Loucy (cell line): ENCODE data around the gene PCDH7.

Experiments used
- H2AFZ ChIP-seq: fragments of 200-600 bp; sonication (generic); 2 replicates; pipeline ENCODE4 v1.6.0; 2016; ENCODE audit warnings: antibody characterized with exemption, mild to moderate bottlenecking, low read length, moderate library complexity
- H3F3A ChIP-seq: fragments of 200-600 bp; 2 replicates; pipeline ENCODE4 v1.6.0; 2016; ENCODE audit warnings: antibody characterized with exemption, low read depth, mild to moderate bottlenecking
- H3K27me3 ChIP-seq: fragments of 200-600 bp; sonication (generic); 2 replicates; pipeline ENCODE4 v1.6.1; 2014; ENCODE audit warnings: low read length, mild to moderate bottlenecking; ENCODE audit not compliant: insufficient read depth, poor library complexity, severe bottlenecking
- H3K36me3 ChIP-seq: fragments of 200-600 bp; sonication (generic); 2 replicates; pipeline ENCODE4 v1.6.1; 2016; ENCODE audit warnings: low read length; ENCODE audit not compliant: insufficient read depth
- H3K4me1 ChIP-seq: fragments of 200-600 bp; sonication (generic); 2 replicates; pipeline ENCODE4 v1.5.1; 2014; ENCODE audit warnings: low read length, mild to moderate bottlenecking; ENCODE audit not compliant: insufficient read depth, poor library complexity, severe bottlenecking
- H3K4me2 ChIP-seq: fragments of 200-600 bp; sonication (generic); 2 replicates; pipeline ENCODE4 v1.6.0; 2014; ENCODE audit warnings: antibody characterized with exemption, low read length, low read depth, mild to moderate bottlenecking; ENCODE audit not compliant: poor library complexity, severe bottlenecking
- H3K4me3 ChIP-seq: fragments of 200-600 bp; sonication (generic); 2 replicates; pipeline ENCODE4 v1.5.1; 2014; ENCODE audit warnings: low read length, mild to moderate bottlenecking, mixed read lengths; ENCODE audit not compliant: poor library complexity, severe bottlenecking
- H3K79me2 ChIP-seq: fragments of 200-600 bp; sonication (generic); 2 replicates; pipeline ENCODE4 v1.6.1; 2014; ENCODE audit warnings: low read length; ENCODE audit not compliant: insufficient read depth
- H3K9ac ChIP-seq: fragments of 200-600 bp; sonication (generic); 2 replicates; pipeline ENCODE4 v1.6.0; 2014; ENCODE audit warnings: mild to moderate bottlenecking, low read depth, low read length, moderate library complexity; ENCODE audit not compliant: poor library complexity, severe bottlenecking
- H3K9me2 ChIP-seq: fragments of 200-600 bp; sonication (generic); replicated peaks from 2 replicates; pipeline ENCODE4 v1.6.1; 2016; ENCODE audit warnings: low read depth, low read length, mixed read lengths
- H3K9me3 ChIP-seq: fragments of 200-600 bp; sonication (generic); 2 replicates; pipeline ENCODE4 v1.6.1; 2014; ENCODE audit warnings: mild to moderate bottlenecking, antibody characterized with exemption, low read length, low read depth; ENCODE audit not compliant: insufficient read depth
- H4K20me1 ChIP-seq: fragments of 200-600 bp; sonication (generic); 2 replicates; pipeline ENCODE4 v1.6.0; 2014; ENCODE audit warnings: antibody characterized with exemption, low read length, mild to moderate bottlenecking; ENCODE audit not compliant: insufficient read depth, poor library complexity, severe bottlenecking
- EZH2phosphoT487 ChIP-seq: fragments of 200-600 bp; IDR thresholded peaks from 2 replicates; pipeline ENCODE4 v1.6.1; 2018; ENCODE audit warnings: antibody characterized with exemption, mild to moderate bottlenecking, moderate library complexity, borderline replicate concordance
- TF ChIP-seq, protein P1 (sequence below): fragments of 200-600 bp; sonication (generic); conservative IDR thresholded peaks from 2 replicates; pipeline ENCODE4 v1.5.1; 2014; ENCODE audit warnings: mild to moderate bottlenecking, antibody characterized with exemption, low read length

The PCDH7 gene

DNA sequence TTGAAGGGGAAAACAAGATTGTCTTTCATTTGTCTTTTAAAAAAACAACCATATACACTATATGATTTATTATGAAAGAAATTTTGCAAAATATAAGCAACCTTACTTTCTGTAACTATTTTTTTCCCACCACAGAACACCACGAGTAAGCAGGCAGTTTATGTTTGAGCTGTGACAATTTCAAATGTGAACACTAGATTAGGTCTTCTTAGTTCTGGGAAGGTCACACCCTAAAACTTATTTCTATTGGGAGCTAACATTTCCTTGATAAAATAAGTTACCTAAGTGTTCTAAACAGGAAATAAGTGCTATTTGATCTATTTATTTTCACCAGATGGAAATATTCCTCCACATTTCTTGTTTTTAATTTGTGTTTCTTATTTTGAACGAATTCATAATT, 50.6 kb downstream of the PCDH7 start:
- H3K9ac ChIP-seq = no peak overlapping the region
- H3K9me3 ChIP-seq = no peaks in the 10 kb centered on the region
- no peak overlapping the region for H3K4me3 ChIP-seq
- H3F3A ChIP-seq = no peaks in the 10 kb centered on the region
- H3K4me2 ChIP-seq = no peak overlapping the region
- H2AFZ ChIP-seq = no peak overlapping the region
- no peaks in the 10 kb centered on the region for H3K27me3 ChIP-seq
- no peak for TF ChIP-seq EZH2phosphoT487
- TF ChIP-seq, protein P1, sequence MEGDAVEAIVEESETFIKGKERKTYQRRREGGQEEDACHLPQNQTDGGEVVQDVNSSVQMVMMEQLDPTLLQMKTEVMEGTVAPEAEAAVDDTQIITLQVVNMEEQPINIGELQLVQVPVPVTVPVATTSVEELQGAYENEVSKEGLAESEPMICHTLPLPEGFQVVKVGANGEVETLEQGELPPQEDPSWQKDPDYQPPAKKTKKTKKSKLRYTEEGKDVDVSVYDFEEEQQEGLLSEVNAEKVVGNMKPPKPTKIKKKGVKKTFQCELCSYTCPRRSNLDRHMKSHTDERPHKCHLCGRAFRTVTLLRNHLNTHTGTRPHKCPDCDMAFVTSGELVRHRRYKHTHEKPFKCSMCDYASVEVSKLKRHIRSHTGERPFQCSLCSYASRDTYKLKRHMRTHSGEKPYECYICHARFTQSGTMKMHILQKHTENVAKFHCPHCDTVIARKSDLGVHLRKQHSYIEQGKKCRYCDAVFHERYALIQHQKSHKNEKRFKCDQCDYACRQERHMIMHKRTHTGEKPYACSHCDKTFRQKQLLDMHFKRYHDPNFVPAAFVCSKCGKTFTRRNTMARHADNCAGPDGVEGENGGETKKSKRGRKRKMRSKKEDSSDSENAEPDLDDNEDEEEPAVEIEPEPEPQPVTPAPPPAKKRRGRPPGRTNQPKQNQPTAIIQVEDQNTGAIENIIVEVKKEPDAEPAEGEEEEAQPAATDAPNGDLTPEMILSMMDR = no peak
- H3K4me1 ChIP-seq = no peaks in the 10 kb centered on the region
- H3K9me2 ChIP-seq = no peaks in the 10 kb centered on the region
- H4K20me1 ChIP-seq = no peaks in the 10 kb centered on the region
- no peaks in the 10 kb centered on the region for H3K36me3 ChIP-seq
- H3K79me2 ChIP-seq = no peaks in the 10 kb centered on the region

DNA sequence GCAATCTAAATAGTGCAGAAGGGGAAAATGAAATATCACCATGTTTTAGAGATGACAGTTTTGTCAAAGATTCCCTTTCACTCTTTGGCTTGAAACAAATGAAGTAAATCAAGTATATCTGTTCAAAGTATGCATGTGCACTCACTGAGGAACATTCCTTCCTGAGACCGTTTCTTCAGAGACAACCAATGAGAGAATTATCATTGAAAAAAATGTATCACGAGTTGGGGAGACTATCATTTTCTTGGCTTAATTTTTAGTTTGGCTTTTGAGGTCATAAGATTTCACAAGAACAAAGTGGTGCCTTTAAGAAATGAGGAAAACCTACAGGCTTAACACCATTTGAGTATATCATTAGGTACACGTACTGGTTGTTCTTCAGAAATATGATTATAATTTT, 56.3 kb downstream of the PCDH7 start:
- no peaks in the 10 kb centered on the region for H3K79me2 ChIP-seq
- no peak overlapping the region for H3K4me3 ChIP-seq
- no peak overlapping the region for H3K4me2 ChIP-seq

GRCh38 chr4:30776921-30777415, 56.8 kb downstream of the PCDH7 start:
- no peaks in the 10 kb centered on the region for H3K4me1 ChIP-seq

More for the DNA sequence above, 56.3 kb downstream of the PCDH7 start:
- Histone ChIP-seq H3K9me3 (no peaks in the 10 kb centered on the region), H3K4me1 (no peaks in the 10 kb centered on the region), H3F3A (no peaks in the 10 kb centered on the region), H3K36me3 (no peaks in the 10 kb centered on the region), H3K27me3 (no peaks in the 10 kb centered on the region), H3K9ac (no peak overlapping the region), H2AFZ (no peak overlapping the region), H4K20me1 (no peaks in the 10 kb centered on the region), H3K9me2 (no peaks in the 10 kb centered on the region)
- TF ChIP-seq, protein P1 = no peak
- no peak for TF ChIP-seq EZH2phosphoT487

More at GRCh38 chr4:30776921-30777415, 56.8 kb downstream of the PCDH7 start:
- Histone ChIP-seq H3K9me3 (no peaks in the 10 kb centered on the region), H2AFZ (no peak overlapping the region), H3K9ac (no peak overlapping the region), H3K4me2 (no peak overlapping the region), H3K27me3 (no peaks in the 10 kb centered on the region), H3K9me2 (no peaks in the 10 kb centered on the region), H4K20me1 (no peaks in the 10 kb centered on the region), H3F3A (no peaks in the 10 kb centered on the region), H3K4me3 (no peak overlapping the region), H3K79me2 (no peaks in the 10 kb centered on the region), H3K36me3 (no peaks in the 10 kb centered on the region)
- no peak for TF ChIP-seq EZH2phosphoT487
- TF ChIP-seq, protein P1 = no peak
